GM12892 (cell line): ENCODE data around the gene KIF3A.
A peak's percentile ranks its signal among the peaks of the same experiment; 100 is the strongest.

Experiments used
- DNase-seq: peaks from one replicate; pipeline ENCODE4 v3.0.0; 2011; ENCODE audit not compliant: insufficient read length
- FAIRE-seq: peaks from 2 replicates; lab custom pipeline; 2011; peaks lifted over from hg19 to GRCh38; lab: Jason Lieb, UNC
- POLR2A ChIP-seq: IDR thresholded peaks from 2 replicates; pipeline ENCODE4 v1.6.1; 2011; ENCODE audit warnings: low read depth, low read length, control low read depth
- POLR2AphosphoS5 ChIP-seq: IDR thresholded peaks from 2 replicates; pipeline ENCODE4 v1.6.1; 2011; ENCODE audit warnings: low read depth, low read length, control low read depth
- TAF1 ChIP-seq: IDR thresholded peaks from 2 replicates; pipeline ENCODE4 v1.6.1; 2011; ENCODE audit warnings: low read depth, mild to moderate bottlenecking, control low read depth, low read length, borderline replicate concordance

KIF3A gene

GRCh38 chr5:132661231-132662003 lies 75.9 kb downstream of the KIF3A start:
- FAIRE-seq (peak; percentile 92), DNase-seq (no peak)
- TF ChIP-seq POLR2AphosphoS5 = peak; percentile 21; the same call in 1 of the 2 replicates
- no peak for TF ChIP-seq TAF1
- 0 out of 2 replicates have a peak, but pooled peaks have one; percentile 18 for TF ChIP-seq POLR2A

GRCh38 chr5:132659598-132660493 lies 77.5 kb downstream of the KIF3A start:
- DNase-seq (no peak), FAIRE-seq (peak; percentile 88)

GRCh38 chr5:132658381-132659302 lies 78.7 kb downstream of the KIF3A start:
- FAIRE-seq (no peak), DNase-seq (no peak)
- TF ChIP-seq POLR2AphosphoS5 = no peak
- TF ChIP-seq POLR2A = no peak
- no peak for TF ChIP-seq TAF1

More at GRCh38 chr5:132659598-132660493, 77.5 kb downstream of the KIF3A start:
- TF ChIP-seq TAF1 = no peak
- no peak for TF ChIP-seq POLR2AphosphoS5
- TF ChIP-seq POLR2A = no peak

- no peak for TF ChIP-seq POLR2AphosphoS5
- no peak for TF ChIP-seq POLR2A
- no peak for TF ChIP-seq TAF1
- no peak for DNase-seq
- no peak for FAIRE-seq
Observed at GRCh38 chr5:132657676-132658380, 79.5 kb downstream of the KIF3A start, which contains the start of gene IL13. Gene IL13, plus strand, starts transcription at chr5:132658173. Its CDS starts 14 bp downstream, at chr5:132658187.

GRCh38 chr5:132656774-132657355 lies 80.5 kb downstream of the KIF3A start:
- FAIRE-seq (peak; percentile 80), DNase-seq (no peak)
- TF ChIP-seq TAF1 = no peak
- no peak for TF ChIP-seq POLR2A
- no peak for TF ChIP-seq POLR2AphosphoS5

GRCh38 chr5:132655821-132656773 lies 81.2 kb downstream of the KIF3A start:
- TF ChIP-seq POLR2A (no peak), TAF1 (no peak), POLR2AphosphoS5 (no peak)
- DNase-seq (no peak), FAIRE-seq (peak; percentile 24)

GRCh38 chr5:132653716-132654115 lies 83.6 kb downstream of the KIF3A start:
- FAIRE-seq (peak; percentile 76), DNase-seq (no peak)
- no peak for TF ChIP-seq TAF1
- no peak for TF ChIP-seq POLR2AphosphoS5
- no peak for TF ChIP-seq POLR2A

- no peak for FAIRE-seq
- no peak for TF ChIP-seq POLR2AphosphoS5
- no peak for TF ChIP-seq POLR2A
- no peak for TF ChIP-seq TAF1
- no peak for DNase-seq
Observed at GRCh38 chr5:132651838-132652469, 85.4 kb downstream of the KIF3A start.
